ENCODE measurements around the gene POLR3K.
"Not testable (repeated sequence)": the region's sequence is repeated elsewhere in the genome, so short reads cannot be mapped to it uniquely, and the experiment has no call there.

Gene POLR3K

GRCh38 chr16:42069-42457 is 11.3 kb downstream of the POLR3K start:
- no peak for FAIRE-seq

GRCh38 chr16:41439-42068 is 11.9 kb downstream of the POLR3K start:
- FAIRE-seq, result no peak

- FAIRE-seq, result no peak
Measured at GRCh38 chr16:38941-39892, 14.2 kb downstream of the POLR3K start.

- not testable (repeated sequence) for FAIRE-seq
Measured at GRCh38 chr16:38206-38605, 15.2 kb downstream of the POLR3K start.

GRCh38 chr16:37511-37910 is 15.9 kb downstream of the POLR3K start:
- FAIRE-seq, result no peak

- FAIRE-seq, result no peak
Measured at GRCh38 chr16:36336-36984, 16.9 kb downstream of the POLR3K start.

- FAIRE-seq, result no peak
Measured at GRCh38 chr16:35678-36305, 17.6 kb downstream of the POLR3K start.

GRCh38 chr16:35011-35677 is 18.3 kb downstream of the POLR3K start:
- FAIRE-seq, result no peak

- no peak for FAIRE-seq
Measured at GRCh38 chr16:34648-34987, 18.8 kb downstream of the POLR3K start.

- no peak for FAIRE-seq
Measured at GRCh38 chr16:33877-34647, 19.3 kb downstream of the POLR3K start.

- not testable (repeated sequence) for FAIRE-seq
Measured at GRCh38 chr16:33154-33876, 20.1 kb downstream of the POLR3K start.

GRCh38 chr16:30627-31026 is 22.8 kb downstream of the POLR3K start:
- FAIRE-seq, result not testable (repeated sequence)

- not testable (repeated sequence) for FAIRE-seq
Measured at GRCh38 chr16:25926-26348, 27.5 kb downstream of the POLR3K start.

GRCh38 chr16:24151-24550 is 29.3 kb downstream of the POLR3K start:
- not testable (repeated sequence) for FAIRE-seq

- FAIRE-seq, result not testable (repeated sequence)
Measured at GRCh38 chr16:20886-21285, 32.5 kb downstream of the POLR3K start.

- FAIRE-seq, result not testable (repeated sequence)
Measured at GRCh38 chr16:17062-17765, 36.2 kb downstream of the POLR3K start.

- FAIRE-seq, result not testable (repeated sequence)
Measured at GRCh38 chr16:10772-11171, 42.6 kb downstream of the POLR3K start.

GRCh38 chr16:9903-10665 is 43.3 kb downstream of the POLR3K start:
- FAIRE-seq, result no peak

Measured in colon (tissue), 2 donors.